ENCODE data around the gene UROD.

UROD gene

GRCh38 chr1:45014321-45015028 is 2.4 kb downstream of the UROD start:
- TF ChIP-seq POLR2AphosphoS5 (IDR thresholded peaks at IDR 0.05; ENCODE audit: low read depth, low read length) = no peak
- TF ChIP-seq SPI1 (IDR thresholded peaks at IDR 0.05; ENCODE audit: low read depth, low read length) = no peak
- TF ChIP-seq POLR2A (IDR thresholded peaks at IDR 0.05; ENCODE audit: low read depth, low read length) = no peak
- no peak for TF ChIP-seq TAF1 (IDR thresholded peaks at IDR 0.05; ENCODE audit: low read depth, low read length)
- TF ChIP-seq PAX5 (IDR thresholded peaks at IDR 0.05; ENCODE audit: insufficient read depth, low read length, severe bottlenecking) = no peak
- TF ChIP-seq POU2F2 (IDR thresholded peaks at IDR 0.05; ENCODE audit: low read depth, low read length) = no peak
- FAIRE-seq (peak; percentile 92), DNase-seq (ENCODE audit: insufficient read length, low spot score) (no peak)

- DNase-seq (ENCODE audit: insufficient read length, low spot score) = no peak
- FAIRE-seq = no peak
- TF ChIP-seq POLR2AphosphoS5 (IDR thresholded peaks at IDR 0.05; ENCODE audit: low read depth, low read length) = no peak
- no peak for TF ChIP-seq PAX5 (IDR thresholded peaks at IDR 0.05; ENCODE audit: insufficient read depth, low read length, severe bottlenecking)
- TF ChIP-seq POU2F2 (IDR thresholded peaks at IDR 0.05; ENCODE audit: low read depth, low read length) = no peak
- TF ChIP-seq SPI1 (IDR thresholded peaks at IDR 0.05; ENCODE audit: low read depth, low read length) = no peak
- TF ChIP-seq TAF1 (IDR thresholded peaks at IDR 0.05; ENCODE audit: low read depth, low read length) = no peak
- no peak for TF ChIP-seq POLR2A (IDR thresholded peaks at IDR 0.05; ENCODE audit: low read depth, low read length)
These were observed 3.6 kb downstream of the UROD start for GRCh38 chr1:45015683-45016082.

GRCh38 chr1:45016090-45016697 is 4.1 kb downstream of the UROD start:
- no peak for FAIRE-seq
- TF ChIP-seq POLR2A (IDR thresholded peaks at IDR 0.05; ENCODE audit: low read depth, low read length) (no peak), POLR2AphosphoS5 (IDR thresholded peaks at IDR 0.05; ENCODE audit: low read depth, low read length) (no peak), TAF1 (IDR thresholded peaks at IDR 0.05; ENCODE audit: low read depth, low read length) (no peak), SPI1 (IDR thresholded peaks at IDR 0.05; ENCODE audit: low read depth, low read length) (no peak), POU2F2 (IDR thresholded peaks at IDR 0.05; ENCODE audit: low read depth, low read length) (no peak), PAX5 (IDR thresholded peaks at IDR 0.05; ENCODE audit: insufficient read depth, low read length, severe bottlenecking) (no peak)
- DNase-seq (ENCODE audit: insufficient read length, low spot score) = no peak

GRCh38 chr1:45016767-45017166 is 4.7 kb downstream of the UROD start:
- TF ChIP-seq TAF1 (IDR thresholded peaks at IDR 0.05; ENCODE audit: low read depth, low read length) = no peak
- no peak for TF ChIP-seq POLR2A (IDR thresholded peaks at IDR 0.05; ENCODE audit: low read depth, low read length)
- TF ChIP-seq PAX5 (IDR thresholded peaks at IDR 0.05; ENCODE audit: insufficient read depth, low read length, severe bottlenecking) = no peak
- no peak for TF ChIP-seq POLR2AphosphoS5 (IDR thresholded peaks at IDR 0.05; ENCODE audit: low read depth, low read length)
- TF ChIP-seq SPI1 (IDR thresholded peaks at IDR 0.05; ENCODE audit: low read depth, low read length) = no peak
- TF ChIP-seq POU2F2 (IDR thresholded peaks at IDR 0.05; ENCODE audit: low read depth, low read length) = no peak
- no peak for FAIRE-seq

GRCh38 chr1:45018599-45019230 is 6.7 kb downstream of the UROD start:
- DNase-seq (ENCODE audit: insufficient read length, low spot score) (no peak), FAIRE-seq (peak; percentile 93)
- TF ChIP-seq TAF1 (IDR thresholded peaks at IDR 0.05; ENCODE audit: low read depth, low read length) (no peak), SPI1 (IDR thresholded peaks at IDR 0.05; ENCODE audit: low read depth, low read length) (no peak), POLR2AphosphoS5 (IDR thresholded peaks at IDR 0.05; ENCODE audit: low read depth, low read length) (no peak), POLR2A (IDR thresholded peaks at IDR 0.05; ENCODE audit: low read depth, low read length) (no peak), PAX5 (IDR thresholded peaks at IDR 0.05; ENCODE audit: insufficient read depth, low read length, severe bottlenecking) (no peak), POU2F2 (IDR thresholded peaks at IDR 0.05; ENCODE audit: low read depth, low read length) (no peak)

More at GRCh38 chr1:45016767-45017166, 4.7 kb downstream of the UROD start:
- no peak for DNase-seq (ENCODE audit: insufficient read length, low spot score)

- FAIRE-seq (no peak), DNase-seq (ENCODE audit: insufficient read length, low spot score) (no peak)
- no peak for TF ChIP-seq POLR2A (IDR thresholded peaks at IDR 0.05; ENCODE audit: low read depth, low read length)
- TF ChIP-seq PAX5 (IDR thresholded peaks at IDR 0.05; ENCODE audit: insufficient read depth, low read length, severe bottlenecking) = no peak
- TF ChIP-seq POU2F2 (IDR thresholded peaks at IDR 0.05; ENCODE audit: low read depth, low read length) = no peak
- no peak for TF ChIP-seq POLR2AphosphoS5 (IDR thresholded peaks at IDR 0.05; ENCODE audit: low read depth, low read length)
- TF ChIP-seq SPI1 (IDR thresholded peaks at IDR 0.05; ENCODE audit: low read depth, low read length) = no peak
- no peak for TF ChIP-seq TAF1 (IDR thresholded peaks at IDR 0.05; ENCODE audit: low read depth, low read length)
These were observed 11.6 kb downstream of the UROD start for GRCh38 chr1:45023663-45024062.

GRCh38 chr1:45026446-45026845 is 14.4 kb downstream of the UROD start:
- TF ChIP-seq TAF1 (IDR thresholded peaks at IDR 0.05; ENCODE audit: low read depth, low read length) (no peak), POLR2A (IDR thresholded peaks at IDR 0.05; ENCODE audit: low read depth, low read length) (no peak)
- no peak for DNase-seq (ENCODE audit: insufficient read length, low spot score)
- FAIRE-seq = no peak

- DNase-seq (ENCODE audit: insufficient read length, low spot score) (no peak), FAIRE-seq (peak; percentile 28)
- TF ChIP-seq PAX5 (IDR thresholded peaks at IDR 0.05; ENCODE audit: insufficient read depth, low read length, severe bottlenecking) (no peak), POLR2AphosphoS5 (IDR thresholded peaks at IDR 0.05; ENCODE audit: low read depth, low read length) (no peak), POLR2A (IDR thresholded peaks at IDR 0.05; ENCODE audit: low read depth, low read length) (no peak), SPI1 (IDR thresholded peaks at IDR 0.05; ENCODE audit: low read depth, low read length) (no peak), POU2F2 (IDR thresholded peaks at IDR 0.05; ENCODE audit: low read depth, low read length) (no peak), TAF1 (IDR thresholded peaks at IDR 0.05; ENCODE audit: low read depth, low read length) (no peak)
These were observed 20.8 kb downstream of the UROD start for GRCh38 chr1:45032837-45033236.

GRCh38 chr1:45033356-45033755 is 21.3 kb downstream of the UROD start:
- peak; percentile 79 for TF ChIP-seq SPI1 (IDR thresholded peaks at IDR 0.05; ENCODE audit: low read depth, low read length)
- no peak for TF ChIP-seq PAX5 (IDR thresholded peaks at IDR 0.05; ENCODE audit: insufficient read depth, low read length, severe bottlenecking)
- FAIRE-seq (peak; percentile 79), DNase-seq (ENCODE audit: insufficient read length, low spot score) (peak; percentile 56)

Data from GM12891 (cell line).